HAP-1 (cell line): ENCODE results near the gene TTLL3.
"Not testable (repeated sequence)": the region's sequence is repeated elsewhere in the genome, so short reads cannot be mapped to it uniquely, and the experiment has no call there.

Experiments
- DNase-seq, 2 experiments: peaks; one replicate each; pipeline ENCODE4 v3.0.0-alpha.2; 2016 to 2020; ENCODE audit warnings: low spot score in 2 of 2
- H3K27me3 ChIP-seq: fragments of 250-450 bp; sonication (Bioruptor Pico); 2 replicates; pipeline ENCODE4 v1.5.1; 2020; ENCODE audit warnings: low read depth, mild to moderate bottlenecking, moderate library complexity
- H3K36me3 ChIP-seq: fragments of 250-450 bp; sonication (Bioruptor Pico); replicated peaks from 2 replicates; pipeline ENCODE4 v1.5.1; 2020; ENCODE audit warnings: mild to moderate bottlenecking
- H3K4me1 ChIP-seq: fragments of 250-450 bp; sonication (Bioruptor Pico); 2 replicates; pipeline ENCODE4 v1.5.1; 2020; ENCODE audit warnings: mild to moderate bottlenecking
- H3K4me3 ChIP-seq: fragments of 250-450 bp; sonication (Bioruptor Pico); 2 replicates; pipeline ENCODE4 v1.5.1; 2020; ENCODE audit warnings: mild to moderate bottlenecking, moderate library complexity
- H3K9me3 ChIP-seq: fragments of 250-450 bp; sonication (Bioruptor Pico); 2 replicates; pipeline ENCODE4 v1.5.1; 2020; ENCODE audit warnings: mild to moderate bottlenecking, moderate library complexity
- in situ Hi-C: fragments of 300-500 bp; cut with MboI; formaldehyde crosslinking; loops from 3 replicates; pipeline ENCODE4 v1.14.3; 2020; ENCODE audit warnings: low sequenced_read_pairs, inconsistent platforms, mixed read lengths

Gene TTLL3

GRCh38 chr3:9847870-9848269 is 37.8 kb downstream of the TTLL3 start:
- in situ Hi-C loops, H3K4me3 ChIP-seq, H3K27me3 ChIP-seq, H3K9me3 ChIP-seq, H3K36me3 ChIP-seq: not testable (repeated sequence)
- peak; percentile 65 to 80 for DNase-seq
- H3K4me1 ChIP-seq, result peaks cover 26% of the 10 kb centered on the region

GRCh38 chr3:9848860-9849259 is 38.8 kb downstream of the TTLL3 start:
- H3K36me3 ChIP-seq, in situ Hi-C loops, H3K27me3 ChIP-seq, H3K4me3 ChIP-seq, H3K9me3 ChIP-seq: not testable (repeated sequence)
- DNase-seq, result peak in 1 of 2 experiments; percentile 41
- H3K4me1 ChIP-seq, result peaks cover 28% of the 10 kb centered on the region

DNA sequence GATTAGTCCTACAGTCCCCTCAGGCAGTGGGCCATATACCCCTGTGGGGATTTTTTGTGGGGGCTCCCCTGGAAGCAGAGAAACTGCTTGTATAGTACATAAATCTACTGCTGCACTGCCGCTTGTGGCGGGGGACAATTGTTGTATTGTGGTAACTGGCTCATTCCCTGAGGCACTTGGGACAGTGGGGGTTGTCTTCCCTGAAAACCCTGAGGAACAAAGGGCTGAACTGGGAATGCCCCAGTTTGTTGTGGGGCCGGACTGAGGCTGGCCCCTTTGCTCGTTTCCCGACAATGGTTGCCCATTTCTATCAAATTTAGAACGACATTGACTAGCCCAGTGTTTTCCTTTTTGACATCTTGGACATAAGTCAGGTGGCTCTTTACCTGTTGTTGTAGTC is 41.3 kb downstream of the TTLL3 start:
- peaks cover 31% of the 10 kb centered on the region for H3K4me1 ChIP-seq
- H3K9me3 ChIP-seq, DNase-seq, H3K36me3 ChIP-seq, in situ Hi-C loops, H3K4me3 ChIP-seq, H3K27me3 ChIP-seq: not testable (repeated sequence)

DNA sequence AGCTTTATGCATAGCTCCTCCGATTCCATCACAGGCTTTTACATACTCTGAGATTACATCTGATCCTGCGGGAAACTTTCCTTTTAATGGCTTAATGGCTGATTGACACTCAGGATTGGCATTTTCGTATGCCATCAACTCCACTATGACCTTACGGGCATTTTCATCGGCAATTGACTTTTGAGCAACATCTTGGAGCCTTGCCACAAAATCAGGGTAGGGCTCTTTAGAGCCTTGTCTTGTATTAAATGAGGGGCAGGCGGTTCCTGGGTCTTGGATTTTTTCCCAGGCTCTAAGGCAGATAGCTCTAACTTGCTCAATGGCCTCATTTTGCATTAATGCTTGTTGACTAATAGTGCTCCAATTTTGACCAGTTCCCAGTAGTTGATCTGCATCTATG is 41.9 kb downstream of the TTLL3 start:
- DNase-seq, in situ Hi-C loops, H3K27me3 ChIP-seq, H3K4me3 ChIP-seq, H3K9me3 ChIP-seq, H3K36me3 ChIP-seq: not testable (repeated sequence)
- H3K4me1 ChIP-seq, result peaks cover 31% of the 10 kb centered on the region

DNA sequence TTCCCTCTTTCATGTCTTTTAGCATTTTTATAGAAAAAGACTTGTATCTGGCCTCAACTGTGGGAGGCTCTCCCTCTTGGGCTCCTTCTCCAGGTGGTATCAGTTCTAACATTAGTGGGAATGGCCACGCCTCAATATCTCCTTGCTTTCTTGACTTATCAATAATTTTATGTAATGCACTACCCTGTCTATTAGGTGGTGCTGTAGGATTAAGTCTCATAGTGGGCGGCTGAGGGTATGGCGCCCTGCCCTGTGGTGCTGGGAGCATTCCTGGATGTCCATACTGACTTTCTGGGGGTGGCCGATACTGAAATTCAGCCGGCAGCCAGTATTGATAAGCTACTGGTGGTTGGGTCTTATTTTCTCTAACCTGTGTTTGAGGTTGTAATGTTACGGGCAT is 42.5 kb downstream of the TTLL3 start:
- peaks cover 26% of the 10 kb centered on the region for H3K4me1 ChIP-seq
- H3K36me3 ChIP-seq, result no peaks in the 10 kb centered on the region
- no peak overlapping the region for H3K4me3 ChIP-seq
- H3K27me3 ChIP-seq, result no peaks in the 10 kb centered on the region
- H3K9me3 ChIP-seq, result no peaks in the 10 kb centered on the region
- in situ Hi-C loops, result no loop called here
- DNase-seq, result no peak

DNA sequence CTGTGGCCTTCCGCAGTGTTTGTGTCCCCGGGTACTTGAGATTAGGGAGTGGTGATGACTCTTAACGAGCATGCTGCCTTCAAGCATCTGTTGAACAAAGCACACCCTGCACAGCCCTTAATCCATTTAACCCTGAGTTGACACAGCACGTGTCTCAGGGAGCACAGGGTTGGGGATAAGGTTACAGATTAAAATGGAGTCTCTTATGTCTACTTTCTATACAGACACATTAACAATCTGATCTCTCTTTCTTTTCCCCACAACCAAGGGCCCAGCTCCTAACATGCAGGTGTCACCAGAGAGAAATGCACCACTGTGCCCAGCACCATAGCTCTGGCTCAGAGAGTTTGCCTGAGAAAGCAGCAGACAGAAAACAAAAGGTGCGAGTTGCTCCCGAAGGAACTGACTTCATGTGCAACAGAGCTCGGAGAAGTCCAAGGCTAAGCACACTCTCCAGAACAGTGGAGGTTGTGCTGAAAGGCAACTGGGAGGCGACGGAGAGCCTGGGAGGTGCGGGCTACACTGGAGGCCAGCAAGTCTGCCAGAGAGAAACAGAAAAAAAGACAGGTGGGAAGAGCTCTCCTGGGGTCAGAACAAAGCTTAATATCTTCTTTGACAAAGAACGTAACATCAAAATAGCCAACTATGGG is 44.4 kb downstream of the TTLL3 start:
- peaks cover 14% of the 10 kb centered on the region for H3K4me1 ChIP-seq
- peak in 1 of 2 experiments; percentile 47 for DNase-seq
- H3K36me3 ChIP-seq, H3K4me3 ChIP-seq, H3K27me3 ChIP-seq, H3K9me3 ChIP-seq, in situ Hi-C loops: not testable (repeated sequence)

- H3K9me3 ChIP-seq, result no peaks in the 10 kb centered on the region
- in situ Hi-C loops, result no loop called here
- H3K36me3 ChIP-seq, result no peaks in the 10 kb centered on the region
- DNase-seq, result no peak
- H3K4me3 ChIP-seq, result no peak overlapping the region
- no peaks in the 10 kb centered on the region for H3K27me3 ChIP-seq
- peaks cover 14% of the 10 kb centered on the region for H3K4me1 ChIP-seq
Observed at GRCh38 chr3:9855594-9855993, 45.5 kb downstream of the TTLL3 start.

- in situ Hi-C loops, result no loop called here
- Histone ChIP-seq H3K9me3 (no peaks in the 10 kb centered on the region), H3K4me1 (no peaks in the 10 kb centered on the region; the same call in none of the 2 replicates), H3K36me3 (no peaks in the 10 kb centered on the region), H3K27me3 (no peaks in the 10 kb centered on the region), H3K4me3 (no peak overlapping the region)
- no peak for DNase-seq
Observed at GRCh38 chr3:9859530-9860025, 49.5 kb downstream of the TTLL3 start.

DNA sequence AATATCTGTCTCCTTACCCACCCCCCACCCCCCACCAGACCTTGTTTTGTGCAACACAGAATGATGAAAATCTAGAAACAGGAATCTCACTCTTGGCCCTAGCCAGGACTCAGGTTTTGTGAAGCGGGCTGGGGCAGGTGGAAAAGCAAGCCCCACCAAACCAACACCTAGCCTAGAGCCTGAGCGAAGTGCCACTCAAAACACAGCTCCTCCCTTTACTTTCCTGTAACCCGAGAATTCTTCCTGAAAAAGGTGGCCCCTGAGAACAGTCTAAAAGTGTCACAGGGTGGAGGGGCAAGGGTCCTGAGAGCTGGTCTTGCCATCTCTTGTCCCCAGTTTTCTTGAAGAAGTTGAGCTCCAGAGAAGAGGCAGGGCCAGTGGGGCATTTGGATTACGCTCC is 51.1 kb downstream of the TTLL3 start:
- no peaks in the 10 kb centered on the region for H3K9me3 ChIP-seq
- H3K27me3 ChIP-seq, result no peaks in the 10 kb centered on the region
- no peaks in the 10 kb centered on the region for H3K36me3 ChIP-seq
- H3K4me3 ChIP-seq, result no peak overlapping the region
- DNase-seq, result no peak
- H3K4me1 ChIP-seq, result no peaks in the 10 kb centered on the region; the same call in none of the 2 replicates
- in situ Hi-C loops, result no loop called here

- in situ Hi-C loops, result no loop called here
- no peaks in the 10 kb centered on the region for H3K36me3 ChIP-seq
- no peaks in the 10 kb centered on the region; the same call in none of the 2 replicates for H3K4me1 ChIP-seq
- DNase-seq, result no peak
- no peak overlapping the region for H3K4me3 ChIP-seq
- H3K9me3 ChIP-seq, result no peaks in the 10 kb centered on the region
- no peaks in the 10 kb centered on the region for H3K27me3 ChIP-seq
Observed at GRCh38 chr3:9861626-9862130, 51.6 kb downstream of the TTLL3 start.

DNA sequence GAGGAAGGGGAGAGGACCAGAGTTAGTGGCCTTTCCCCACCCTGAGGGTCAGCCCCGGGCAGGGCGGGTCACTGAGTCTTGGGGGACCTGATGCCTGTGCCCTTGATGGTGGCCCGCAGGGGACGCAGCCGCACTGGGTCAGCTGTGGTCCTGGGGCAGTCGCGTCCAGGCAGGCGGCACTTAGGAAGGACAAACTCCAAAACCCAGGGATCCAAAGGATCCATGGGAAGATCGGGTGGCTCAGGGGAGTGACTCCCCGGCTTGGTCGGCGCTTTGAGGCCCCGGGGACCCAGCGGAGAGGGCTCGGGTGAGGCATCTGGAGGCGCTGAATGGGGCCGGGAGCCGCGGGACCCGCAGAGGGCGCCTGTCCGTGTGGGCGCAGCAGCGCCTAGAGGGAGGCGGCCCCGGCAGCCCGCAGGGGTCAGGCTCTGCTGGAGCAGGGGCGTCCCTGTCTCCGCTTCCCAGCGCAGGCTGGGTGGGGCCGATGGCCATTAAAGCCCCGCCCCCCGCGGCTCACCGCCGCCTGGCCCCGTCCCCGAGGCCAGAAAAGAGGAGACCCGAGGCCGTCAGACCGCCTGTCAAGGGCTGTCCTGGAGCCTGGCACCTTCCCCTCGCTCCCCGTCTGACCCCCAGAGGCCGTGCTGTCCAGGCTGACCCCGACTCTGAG is 52.5 kb downstream of the TTLL3 start:
- DNase-seq, result no peak
- Histone ChIP-seq H3K4me3 (no peak overlapping the region), H3K27me3 (no peaks in the 10 kb centered on the region), H3K4me1 (no peaks in the 10 kb centered on the region; the same call in none of the 2 replicates), H3K36me3 (no peaks in the 10 kb centered on the region), H3K9me3 (no peaks in the 10 kb centered on the region)
- in situ Hi-C loops, result no loop called here

GRCh38 chr3:9863058-9863772 is 53.2 kb downstream of the TTLL3 start:
- Histone ChIP-seq H3K4me1 (no peaks in the 10 kb centered on the region; the same call in none of the 2 replicates), H3K9me3 (no peaks in the 10 kb centered on the region), H3K27me3 (no peaks in the 10 kb centered on the region), H3K4me3 (no peak overlapping the region), H3K36me3 (no peaks in the 10 kb centered on the region)
- in situ Hi-C loops, result no loop called here
- DNase-seq, result no peak

GRCh38 chr3:9864200-9864927 is 54.3 kb downstream of the TTLL3 start:
- in situ Hi-C loops, result no loop called here
- no peaks in the 10 kb centered on the region for H3K27me3 ChIP-seq
- H3K4me3 ChIP-seq, result no peak overlapping the region
- no peaks in the 10 kb centered on the region for H3K9me3 ChIP-seq
- H3K4me1 ChIP-seq, result no peaks in the 10 kb centered on the region; the same call in none of the 2 replicates
- peak in 1 of 2 experiments; percentile 52 for DNase-seq
- no peaks in the 10 kb centered on the region for H3K36me3 ChIP-seq
